GM19397 (cell line): ENCODE data around the gene CDC7.
"Not testable (repeated sequence)": the region's sequence is repeated elsewhere in the genome, so short reads cannot be mapped to it uniquely, and the experiment has no call there.

Source experiments
- ATAC-seq: cut with Tn5 transposase; IDR thresholded peaks from one replicate; pipeline ENCODE4 v1.9.1; 2021; ENCODE audit warnings: mild to moderate bottlenecking, moderate library complexity; ENCODE audit not compliant: unreplicated experiment

Gene CDC7

DNA sequence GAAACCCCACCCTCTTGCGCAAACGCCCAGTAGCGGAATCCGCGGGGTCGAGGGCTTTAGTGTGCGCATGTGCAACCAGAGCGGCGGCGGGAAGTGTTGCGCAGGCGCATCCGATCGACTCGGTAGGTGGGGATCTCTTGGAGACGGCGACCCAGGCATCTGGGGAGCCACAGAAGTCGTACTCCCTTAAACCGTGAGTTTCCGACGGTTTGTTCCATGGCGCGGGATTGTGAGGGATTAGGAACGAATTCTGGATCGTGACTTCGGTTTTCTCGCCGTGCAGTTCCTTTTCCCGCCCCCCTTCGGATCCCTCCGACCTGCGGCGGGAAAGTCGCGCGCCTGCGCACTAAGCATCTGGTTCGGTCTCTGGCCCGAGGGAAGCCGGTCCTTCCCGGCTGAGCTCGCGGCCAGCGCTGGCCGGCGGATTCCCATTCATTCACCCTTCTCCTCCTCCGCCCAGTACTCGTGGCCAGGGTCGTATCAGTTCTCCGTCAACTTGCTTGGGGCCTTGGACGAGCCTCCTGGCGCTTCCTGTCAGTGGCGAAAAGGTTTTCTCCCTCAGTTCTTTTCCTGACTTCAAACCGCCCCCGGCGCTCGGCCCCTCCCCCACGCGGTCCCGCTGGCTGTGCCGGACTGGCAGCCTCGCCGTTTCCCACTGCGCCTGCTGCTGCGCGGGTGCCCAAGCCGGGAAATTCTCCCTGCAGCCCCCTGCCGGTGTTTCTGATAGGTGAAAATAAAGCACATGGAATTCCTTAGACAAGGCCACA lies at the start of gene CDC7:
CDC7 (plus strand) TSS at position 96 of the 767 bp plus-strand sequence. CDS start 866 bp downstream, outside the sequence.
- ATAC-seq, result peak; percentile 85

DNA sequence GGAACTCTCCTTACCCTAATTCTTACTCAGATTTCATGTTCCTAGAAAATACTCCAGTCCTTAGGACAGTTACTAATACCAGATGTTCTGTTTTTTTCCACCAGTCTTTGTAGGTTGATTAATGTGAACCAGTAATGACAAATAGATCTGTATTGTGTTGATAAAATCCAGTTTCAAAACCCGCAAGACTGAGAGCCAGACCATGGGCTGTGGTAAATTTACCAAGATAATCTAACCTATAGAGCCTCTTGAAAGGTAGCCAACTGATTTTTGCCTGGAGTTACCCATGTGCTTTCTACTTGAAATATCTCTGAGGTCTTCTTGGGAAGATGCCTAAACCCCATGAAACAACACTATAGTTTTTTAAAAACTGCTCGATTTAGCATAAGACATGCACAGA lies 46.5 kb upstream of the CDC7 start:
- ATAC-seq, result no peak

DNA sequence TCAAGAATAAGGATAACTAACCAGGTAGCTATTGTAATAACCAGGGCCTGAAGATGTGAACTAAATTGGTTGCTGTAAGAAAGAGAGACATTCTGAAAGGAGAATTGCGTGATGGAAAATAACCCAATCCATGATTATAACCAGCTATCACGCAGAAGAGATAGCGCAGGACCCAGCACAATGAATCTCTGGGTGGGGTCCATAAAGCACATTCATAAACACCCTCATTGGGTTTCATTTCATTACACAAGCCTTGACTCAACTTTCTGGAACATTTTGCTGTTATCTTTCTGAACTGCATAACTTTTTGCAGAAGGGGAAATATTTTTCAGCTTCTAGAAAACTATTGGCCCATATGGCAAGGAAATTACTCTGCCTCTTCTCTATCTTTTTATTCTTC lies 45.3 kb upstream of the CDC7 start:
- no peak for ATAC-seq

DNA sequence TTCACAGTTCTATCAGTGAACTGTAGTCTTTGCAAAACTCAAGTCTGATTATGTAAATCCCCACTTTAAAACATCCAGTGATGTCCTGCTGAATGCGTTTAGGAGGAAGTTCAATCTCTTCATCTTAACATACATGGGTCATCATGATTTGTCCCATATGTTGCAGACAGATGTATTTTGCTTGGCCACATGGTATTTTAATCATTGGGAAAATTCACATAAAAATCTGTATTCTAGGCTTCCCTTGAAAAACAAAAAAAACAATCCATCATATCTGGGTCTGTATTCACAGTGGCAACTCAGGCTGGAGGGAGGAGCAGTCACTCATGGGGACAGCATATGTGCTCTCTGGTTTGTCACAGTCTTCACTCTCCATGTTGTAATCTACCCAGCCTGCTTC lies 44.8 kb upstream of the CDC7 start:
- no peak for ATAC-seq

DNA sequence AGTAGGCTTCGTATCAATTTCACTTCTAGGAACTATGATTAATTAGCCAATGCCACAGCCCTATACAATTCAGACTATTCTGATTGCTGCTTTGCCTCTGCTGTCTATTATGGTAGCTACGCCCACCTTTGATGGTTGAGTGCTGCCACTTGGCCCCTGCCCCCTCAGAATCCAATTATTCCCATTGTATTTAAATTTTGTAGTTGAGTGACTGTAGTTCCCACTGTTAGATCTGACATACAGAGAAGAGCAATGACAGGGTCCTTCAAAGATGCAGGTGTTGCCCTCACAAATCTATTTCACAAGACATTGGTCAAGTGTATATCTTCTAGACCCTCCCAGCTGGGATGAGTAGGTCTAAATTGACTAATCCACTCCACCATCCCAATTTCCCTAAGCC lies 35.3 kb upstream of the CDC7 start:
- not testable (repeated sequence) for ATAC-seq

DNA sequence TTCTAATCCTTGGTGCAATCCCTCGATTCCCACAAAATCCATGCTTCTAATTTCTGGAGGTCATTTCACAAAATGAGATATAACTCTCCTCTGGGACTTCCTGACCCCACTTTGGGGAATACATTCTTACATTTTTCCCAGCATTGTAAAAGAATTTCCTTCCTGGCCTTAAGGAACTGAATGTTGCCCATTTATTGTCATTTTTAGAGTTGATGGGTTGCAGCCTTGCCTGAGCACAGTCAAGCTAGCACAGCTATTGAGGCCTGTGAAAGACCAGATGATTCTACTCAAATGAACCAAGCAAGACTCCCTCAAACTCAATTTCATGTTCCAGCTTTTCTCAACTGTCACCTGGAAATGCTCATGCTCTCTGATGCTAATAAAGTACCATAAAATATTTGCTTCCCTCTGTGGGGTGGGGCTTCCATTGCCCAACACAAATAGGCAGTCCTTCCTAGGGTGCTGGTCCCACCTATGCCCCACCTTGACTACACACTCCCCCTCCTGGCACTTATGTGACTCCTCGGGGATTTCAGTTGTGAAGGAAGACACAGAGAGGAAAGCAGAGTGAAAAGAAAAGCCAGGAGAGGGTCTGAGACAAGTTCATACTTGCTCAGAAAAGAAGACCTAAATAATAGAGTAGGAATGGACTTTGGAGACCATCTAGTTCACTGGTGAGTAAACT lies 24.0 kb upstream of the CDC7 start:
- no peak for ATAC-seq

DNA sequence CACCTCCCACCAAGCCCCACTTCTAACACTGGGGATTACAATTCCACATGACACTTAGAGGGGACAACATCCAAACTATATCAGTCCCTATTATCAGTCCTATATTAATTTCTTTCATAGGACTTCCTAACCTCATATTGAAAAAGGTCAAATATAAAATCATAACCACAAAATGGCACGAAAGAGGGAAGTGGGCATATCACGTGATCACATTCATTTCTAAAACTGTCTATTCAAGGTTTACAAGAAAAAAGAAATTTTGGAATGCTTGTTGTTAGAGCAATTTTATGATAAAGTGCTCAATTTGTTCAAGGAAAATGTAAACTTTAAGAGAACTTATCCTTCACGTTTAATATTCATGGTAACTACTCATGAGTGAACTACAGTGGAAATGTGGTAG lies 13.2 kb upstream of the CDC7 start:
- no peak for ATAC-seq

DNA sequence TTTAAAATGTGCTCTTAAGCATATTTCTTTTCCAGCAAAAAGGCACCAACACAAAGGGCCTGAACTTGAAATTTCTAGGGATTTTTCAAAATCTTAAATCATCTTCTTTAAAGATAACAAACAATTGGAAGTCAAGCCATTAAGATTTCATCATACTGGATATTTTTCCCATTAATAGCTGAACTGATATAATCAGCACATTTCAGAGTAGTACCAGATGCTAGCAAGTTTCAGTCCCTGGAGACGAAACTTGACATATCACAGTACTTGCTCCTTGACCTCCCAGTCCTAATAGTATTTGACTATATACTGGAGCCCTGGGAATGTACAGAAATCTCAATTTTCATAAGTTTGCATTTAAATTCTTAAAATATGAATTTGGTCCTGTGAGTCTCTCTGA lies 10.2 kb upstream of the CDC7 start:
- ATAC-seq, result no peak

DNA sequence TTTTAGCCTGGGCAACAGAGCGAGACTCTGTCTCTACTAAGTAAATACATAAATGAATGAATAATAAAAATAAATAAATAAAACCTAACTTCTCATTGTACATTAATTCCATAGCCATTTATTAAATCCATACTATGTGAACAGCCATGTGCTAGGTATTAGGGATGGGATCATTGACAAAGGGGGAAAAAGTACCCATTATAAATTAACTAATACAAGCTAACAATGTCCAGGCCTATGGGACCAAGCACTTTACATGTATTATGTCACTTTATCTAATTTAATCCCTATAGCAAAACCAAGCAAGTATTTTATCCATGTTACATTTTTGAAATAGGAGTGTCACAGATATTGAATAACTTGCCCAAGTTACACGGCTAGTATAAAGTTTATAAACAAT lies 2.6 kb upstream of the CDC7 start:
- no peak for ATAC-seq

DNA sequence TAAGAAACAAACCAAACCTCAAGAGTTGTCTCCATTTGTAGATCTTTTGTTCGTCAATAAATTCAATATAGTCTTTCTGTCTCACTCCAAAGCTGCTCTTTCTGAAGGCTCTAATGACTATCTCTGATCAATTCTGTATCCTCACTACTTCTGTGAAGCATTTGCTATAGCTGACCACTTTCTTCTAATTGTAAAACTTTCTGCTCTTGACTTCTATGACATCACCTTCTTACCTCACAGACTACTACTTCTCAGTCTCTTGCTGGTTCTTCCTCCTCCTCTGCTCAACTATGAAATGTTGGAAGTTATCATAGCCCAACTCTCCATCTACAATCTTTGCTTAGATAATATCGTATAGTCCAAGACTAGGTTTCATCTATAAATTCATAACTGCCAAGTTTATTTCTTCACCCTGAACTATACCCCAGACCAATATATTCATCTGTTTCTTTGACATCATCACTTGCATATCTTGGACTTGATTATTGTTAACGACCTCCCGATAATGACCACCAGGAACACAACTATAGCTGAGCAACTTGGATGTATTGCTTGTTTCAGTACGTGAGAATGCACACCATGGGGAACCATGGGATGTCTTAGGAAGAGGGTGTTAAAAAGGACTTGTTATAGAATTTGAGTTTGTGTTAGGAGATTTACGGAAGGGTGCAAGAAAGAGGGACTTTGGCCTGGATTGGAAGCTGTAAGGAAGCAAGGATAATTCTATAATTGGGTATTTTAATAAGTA lies 2.0 kb upstream of the CDC7 start:
- ATAC-seq, result no peak

DNA sequence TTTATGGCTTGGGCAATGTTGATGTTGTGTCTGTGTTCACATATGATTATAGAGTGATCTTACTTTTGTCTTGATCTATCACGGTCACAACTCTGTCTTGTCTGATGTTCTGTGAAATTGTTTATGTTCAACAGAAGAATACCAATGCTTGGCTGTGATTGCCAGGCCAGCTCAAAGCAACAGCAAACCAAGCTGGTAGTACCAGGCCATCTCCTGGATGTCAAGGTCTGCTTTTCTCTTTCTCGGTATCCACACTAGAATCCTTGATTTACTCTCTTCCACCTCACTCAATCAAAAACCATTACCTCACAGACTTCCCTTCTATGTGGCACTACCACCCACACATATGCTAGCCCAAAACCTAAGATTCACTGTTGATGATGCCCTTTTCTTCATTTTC lies 1.3 kb upstream of the CDC7 start:
- no peak for ATAC-seq

DNA sequence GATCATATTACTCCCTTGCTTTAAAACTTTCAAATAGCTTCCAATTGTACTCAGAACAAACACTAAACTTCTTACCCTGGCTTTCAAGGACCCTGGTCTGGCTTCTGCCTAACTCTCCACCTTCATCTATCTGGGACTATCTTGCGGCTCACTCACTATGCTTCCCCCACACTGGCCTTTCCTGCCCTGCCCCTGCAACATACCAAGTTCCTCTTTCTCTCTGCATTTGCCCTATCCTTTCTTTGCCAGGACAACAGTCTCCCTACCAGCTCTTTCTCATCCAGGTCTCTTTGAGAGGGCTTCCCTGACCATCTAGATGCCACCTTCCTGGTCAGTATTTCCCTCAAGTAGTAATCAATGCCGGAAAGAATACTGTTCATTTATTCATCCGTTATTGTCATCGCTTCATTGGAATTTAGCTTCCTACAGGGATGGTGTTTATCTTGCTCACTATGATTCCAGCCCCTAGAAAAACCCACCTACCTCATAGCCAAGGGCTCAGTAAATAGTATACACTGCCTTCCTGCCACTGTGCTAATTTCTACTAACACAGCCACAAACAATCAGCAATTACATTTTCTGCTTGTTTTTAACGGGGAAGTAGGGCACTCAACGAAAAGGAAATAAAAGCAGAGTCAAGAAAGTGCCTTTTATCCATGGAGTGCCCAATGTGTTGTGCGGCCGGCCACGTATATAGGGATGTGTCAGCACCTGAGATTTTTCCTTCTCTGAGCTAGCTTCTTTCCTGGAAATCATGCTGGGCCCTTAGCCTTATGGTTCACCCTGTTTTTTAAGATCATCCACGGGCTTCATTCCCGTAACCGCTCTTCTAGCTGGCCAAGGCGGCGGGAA lies 521 bp upstream of the CDC7 start:
- ATAC-seq, result peak; percentile 11

DNA sequence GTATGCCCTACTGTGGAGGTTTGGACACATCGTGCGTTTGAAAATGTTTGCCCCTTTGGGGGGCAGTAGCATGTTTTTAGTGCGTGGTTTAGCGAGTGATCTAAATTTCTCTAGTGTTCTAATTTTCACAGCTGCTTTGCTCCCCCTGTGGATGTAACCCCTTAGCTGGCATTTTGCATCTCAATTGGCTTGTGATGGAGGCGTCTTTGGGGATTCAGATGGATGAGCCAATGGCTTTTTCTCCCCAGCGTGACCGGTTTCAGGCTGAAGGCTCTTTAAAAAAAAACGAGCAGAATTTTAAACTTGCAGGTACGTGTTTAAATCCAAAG lies 836 bp downstream of the CDC7 start:
- ATAC-seq, result peak; percentile 19

DNA sequence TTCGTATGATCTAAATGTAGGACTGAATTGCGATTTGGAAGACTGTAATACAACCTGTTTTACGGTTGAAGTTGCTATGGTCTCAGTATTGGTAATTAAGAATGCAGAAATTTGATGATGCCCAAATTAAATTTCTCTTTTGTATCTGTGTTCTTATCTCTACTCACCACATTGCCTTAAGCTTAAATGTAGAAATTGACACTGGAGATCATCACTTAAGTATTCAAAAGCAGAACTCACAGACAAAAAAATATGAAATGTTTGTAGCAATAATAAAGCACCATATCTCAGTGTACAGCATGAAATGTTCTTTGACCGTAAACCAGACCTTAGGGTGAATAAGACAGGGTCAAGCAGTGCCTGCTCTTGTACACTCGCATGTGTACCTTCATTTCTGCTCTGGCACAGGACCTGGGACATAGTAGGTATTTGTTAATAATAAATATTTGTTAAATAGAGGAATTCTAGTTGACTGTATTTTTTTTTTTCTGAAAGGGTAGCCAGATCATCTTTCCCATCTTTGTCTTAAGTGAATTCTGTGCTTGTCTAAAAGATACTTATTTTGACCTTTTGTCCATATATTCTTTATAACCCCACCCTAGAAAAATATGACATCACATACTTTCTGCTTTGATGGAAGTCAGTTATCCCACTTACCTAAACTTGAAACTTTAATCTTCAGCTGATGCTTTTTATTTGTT lies 1.5 kb downstream of the CDC7 start:
- ATAC-seq, result no peak

DNA sequence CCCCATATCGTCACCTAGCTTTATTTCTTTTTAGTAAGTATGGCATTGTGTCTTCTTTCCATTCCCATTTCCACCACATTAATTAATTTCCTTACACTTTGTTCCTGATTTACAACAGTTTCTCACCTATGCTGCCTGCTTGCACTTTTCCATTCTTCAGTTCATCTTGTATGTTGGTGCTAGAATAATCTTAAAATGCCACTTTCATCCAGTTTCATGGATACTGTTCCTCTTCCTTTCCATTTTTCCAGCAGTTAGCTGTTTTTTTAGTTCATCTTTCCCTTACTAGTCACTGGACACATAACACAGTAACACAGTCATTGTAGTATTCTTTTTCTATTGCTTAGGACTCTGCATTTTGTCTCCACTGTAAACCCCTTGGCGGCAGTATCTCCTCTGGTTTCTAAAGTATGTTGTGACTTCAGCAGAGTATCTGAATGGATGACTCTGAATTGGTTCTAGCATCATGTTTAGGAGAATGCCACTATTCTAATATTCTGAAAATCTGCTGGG lies 2.1 kb downstream of the CDC7 start:
- no peak for ATAC-seq

DNA sequence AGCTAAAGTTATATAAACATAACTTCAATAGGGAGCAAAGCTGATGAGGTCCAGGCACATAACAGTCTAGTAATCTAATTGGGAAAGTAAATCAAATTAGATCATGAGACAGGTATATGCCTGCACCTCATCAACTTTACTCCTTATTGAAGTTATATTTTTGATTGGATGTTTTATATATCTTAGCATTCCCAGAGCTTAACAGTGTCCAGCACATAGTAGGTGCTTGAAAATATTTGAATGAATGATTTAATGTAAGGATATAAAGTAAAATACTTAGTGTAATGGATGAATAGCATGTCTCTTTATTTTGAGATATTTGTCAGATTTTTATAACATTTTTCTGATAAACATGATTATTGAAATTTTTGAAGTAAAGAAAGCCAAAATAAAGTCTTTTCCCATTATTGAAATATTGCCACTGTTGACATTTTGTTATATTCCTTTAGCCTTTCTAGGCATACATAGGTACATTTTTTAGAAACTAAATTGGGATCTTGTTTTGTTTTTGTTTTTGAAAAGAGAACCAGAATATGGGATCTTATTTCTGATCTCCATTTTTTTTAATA lies 2.8 kb downstream of the CDC7 start:
- no peak for ATAC-seq

DNA sequence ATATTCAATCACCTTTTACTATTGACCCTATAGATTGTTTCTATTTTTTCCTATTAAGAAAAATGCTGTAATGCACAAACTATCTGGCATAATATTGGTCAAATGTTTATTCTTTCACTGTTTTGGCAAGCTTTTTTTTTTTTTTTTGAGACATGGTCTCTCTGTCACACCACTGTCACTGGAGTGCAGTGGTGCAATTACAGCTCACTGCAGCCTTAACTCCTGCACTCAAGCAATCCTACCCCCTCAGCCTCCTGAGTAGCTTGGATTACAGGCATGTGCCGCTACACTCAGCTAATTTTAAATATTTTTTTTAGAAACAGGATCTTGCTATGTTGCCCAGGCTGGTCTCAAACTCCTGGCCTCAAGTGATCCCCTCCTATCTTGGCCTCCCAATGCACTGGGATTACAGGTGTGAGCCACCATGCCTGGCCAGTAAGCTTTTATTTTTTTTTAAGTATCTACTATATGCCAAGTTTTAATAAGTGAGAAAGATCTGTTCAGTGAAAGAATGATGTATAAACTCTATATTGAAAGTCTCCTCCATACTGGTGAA lies 3.4 kb downstream of the CDC7 start:
- ATAC-seq, result no peak

DNA sequence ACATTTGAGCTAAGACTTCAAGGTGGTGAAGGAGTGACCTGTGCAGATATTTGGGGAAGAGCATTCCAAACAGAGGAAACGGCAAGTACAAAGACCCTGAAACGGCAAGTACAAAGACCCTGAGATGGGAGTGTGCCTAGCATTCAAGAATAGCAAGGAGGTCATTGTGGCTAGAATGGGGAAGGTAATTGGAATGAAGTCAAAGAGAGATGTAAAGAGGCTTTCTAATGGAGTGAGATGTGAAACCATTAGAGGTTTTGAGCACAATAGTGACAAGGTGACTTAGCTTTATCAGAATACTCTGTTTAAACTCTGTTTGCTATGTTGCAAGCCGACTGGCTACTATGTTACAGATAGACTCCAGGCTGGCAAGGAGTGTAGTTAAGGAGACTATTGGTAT lies 4.4 kb downstream of the CDC7 start:
- no peak for ATAC-seq

DNA sequence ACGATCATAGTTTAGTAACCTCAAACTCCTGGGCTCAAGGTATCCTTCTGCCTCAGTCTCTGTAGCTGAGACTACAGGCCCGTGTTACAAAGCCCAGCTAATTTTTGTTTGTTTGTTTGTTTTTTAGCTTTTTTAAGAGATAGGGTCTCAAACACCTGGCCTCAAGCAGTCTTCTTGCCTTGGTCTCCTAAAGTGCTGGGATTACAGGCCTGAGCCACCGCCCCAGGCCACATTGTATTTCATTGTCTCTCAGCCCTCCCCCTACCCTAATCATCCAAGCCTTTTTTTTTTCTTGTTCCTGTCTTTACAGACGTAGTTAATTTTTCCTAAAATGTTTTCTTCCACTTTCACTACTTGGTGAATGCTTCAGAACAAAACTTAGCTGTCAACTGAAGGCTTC lies 5.4 kb downstream of the CDC7 start:
- ATAC-seq, result no peak

DNA sequence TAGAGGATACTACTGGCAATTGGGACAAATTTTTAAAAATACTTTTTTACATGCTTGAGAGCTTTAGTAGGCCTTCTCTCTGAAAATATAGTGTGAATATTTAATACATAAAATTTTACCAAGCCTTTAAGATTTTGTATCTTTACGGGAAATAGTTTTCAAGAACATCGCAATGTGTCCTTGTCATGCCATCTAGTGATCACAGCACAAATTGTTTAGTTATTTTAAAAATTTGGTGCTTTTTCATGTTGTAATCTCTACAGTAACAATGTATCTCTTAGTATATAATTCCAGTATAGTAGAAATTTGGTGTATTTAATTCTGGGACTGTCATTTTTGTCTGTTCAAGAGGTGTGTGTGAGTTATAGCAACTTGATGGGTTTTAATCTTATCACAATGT lies 6.7 kb downstream of the CDC7 start:
- no peak for ATAC-seq
